HCT116 (cell line): ENCODE results near the gene RNF126. TPM values are rescaled to one million over a fixed set of nuclear protein-coding genes. Genes with fewer than 3 reads are reported as not detected.

Experiments
- ATAC-seq: fragments of 200-7000 bp; cut with Tn5 transposase; 2 replicates; pipeline ENCODE4 v1.9.1; 2020; ENCODE audit warnings: mild to moderate bottlenecking, moderate library complexity
- BruUV-seq: library from RNA; stranded (reverse); fragments of 400-500 nt; replicated peaks from 2 replicates; lab custom pipeline; 2021; lab: Mats Ljungman, UMichigan
- CTCF ChIA-PET: fragments of 300-600 bp; sonication (Branson Sonifier 250); formaldehyde crosslinking; loops from one replicate; lab custom pipeline; 2021; ENCODE audit warnings: antibody characterized with exemption; lab: Charles Lee
- POLR2A ChIA-PET: fragments of 300-600, 350-600 bp; sonication (Branson Sonifier 250); formaldehyde crosslinking; loops from one replicate; lab custom pipeline; 2021; ENCODE audit warnings: antibody characterized with exemption; lab: Charles Lee
- RAD21 ChIA-PET, 2 experiments: fragments of 300-600 bp; sonication (Branson Sonifier 250); formaldehyde crosslinking; loops; one replicate each; lab custom pipeline; 2023; ENCODE audit warnings: low total read pairs in 2 of 2; ENCODE audit not compliant: uncharacterized antibody in 2 of 2, unreplicated experiment in 2 of 2, low non-redundant PET in 1 of 2; lab: Charles Lee
- DNase-seq: peaks from one replicate; pipeline ENCODE4 v3.0.0-alpha.2; 2010; ENCODE audit warnings: low read depth, low spot score
- H2AFZ ChIP-seq: fragments of 200-600 bp; shearing (Covaris generic), sonication (generic); 2 replicates; pipeline ENCODE4 v1.6.1; 2017; ENCODE audit warnings: low read depth, mixed run types, mixed read lengths, antibody characterized with exemption, low read length; ENCODE audit not compliant: poor library complexity, severe bottlenecking
- H3K27ac ChIP-seq: 2 replicates; pipeline ENCODE4 v1.5.1; 2012; ENCODE audit warnings: low read depth, low read length
- H3K27me3 ChIP-seq: fragments of 200-600 bp; sonication (generic); 2 replicates; pipeline ENCODE4 v1.6.1; 2016; ENCODE audit warnings: mixed run types, low read length, mixed read lengths; ENCODE audit not compliant: insufficient read depth
- H3K36me3 ChIP-seq, 2 experiments: fragments of 200-500 bp in 1 of 2; fragments of 200-600 bp in 1 of 2; sonication (Bioruptor generic) in 1 of 2; sonication (generic) in 1 of 2; 2 replicates each; pipeline versions ENCODE4 v1.5.1 to v1.6.1; 2014 to 2016; ENCODE audit warnings: low read length in 2 of 2, inconsistent platforms in 1 of 2, mixed read lengths in 1 of 2, mixed run types in 1 of 2; ENCODE audit not compliant: insufficient read depth in 2 of 2, control insufficient read depth in 1 of 2
- H3K4me1 ChIP-seq, 2 experiments: fragments of 200-600 bp in 1 of 2; sonication (generic) in 1 of 2; 2 replicates each; pipeline versions ENCODE4 v1.5.1 to v1.6.1; 2012 to 2017; ENCODE audit warnings: low read length in 2 of 2, inconsistent platforms in 1 of 2, mild to moderate bottlenecking in 1 of 2, mixed read lengths in 1 of 2, mixed run types in 1 of 2, moderate library complexity in 1 of 2; ENCODE audit not compliant: insufficient read depth in 2 of 2, control insufficient read depth in 1 of 2
- H3K4me2 ChIP-seq: fragments of 200-600 bp; sonication (generic); 2 replicates; pipeline ENCODE4 v1.6.1; 2017; ENCODE audit warnings: mixed run types, low read length, mixed read lengths
- H3K4me3 ChIP-seq, 2 experiments: fragments of 200-600 bp in 1 of 2; sonication (generic) in 1 of 2; replicated peaks in 1 of 2; 2 replicates each; pipeline ENCODE4 v1.5.1; 2011 to 2016; ENCODE audit warnings: low read length in 2 of 2, control low read depth in 1 of 2, low read depth in 1 of 2, mild to moderate bottlenecking in 1 of 2, mixed read lengths in 1 of 2, mixed run types in 1 of 2
- H3K79me2 ChIP-seq: fragments of 200-600 bp; sonication (generic); 2 replicates; pipeline ENCODE4 v1.6.1; 2017; ENCODE audit warnings: mild to moderate bottlenecking, mixed run types, low read length, moderate library complexity, mixed read lengths; ENCODE audit not compliant: insufficient read depth
- H3K9ac ChIP-seq: fragments of 200-600 bp; sonication (generic); 2 replicates; pipeline ENCODE4 v1.6.1; 2016; ENCODE audit warnings: low read length, mixed read lengths
- H3K9me2 ChIP-seq: fragments of 200-600 bp; sonication (generic), shearing (Covaris generic); 2 replicates; pipeline ENCODE4 v1.6.1; 2017; ENCODE audit warnings: mixed run types, mild to moderate bottlenecking, moderate library complexity; ENCODE audit not compliant: insufficient read depth
- H3K9me3 ChIP-seq, 2 experiments: fragments of 200-500 bp in 1 of 2; fragments of 200-600 bp in 1 of 2; sonication (Bioruptor generic) in 1 of 2; sonication (generic) in 1 of 2; 2 replicates each; pipeline ENCODE4 v1.6.1; 2014 to 2017; ENCODE audit warnings: low read length in 2 of 2, mixed read lengths in 2 of 2, inconsistent platforms in 1 of 2, low read depth in 1 of 2, mild to moderate bottlenecking in 1 of 2, mixed run types in 1 of 2, moderate library complexity in 1 of 2; ENCODE audit not compliant: control insufficient read depth in 1 of 2, insufficient read depth in 1 of 2
- H4K20me1 ChIP-seq: fragments of 200-600 bp; sonication (generic), shearing (Covaris generic); 2 replicates; pipeline ENCODE4 v1.6.1; 2017; ENCODE audit warnings: mixed run types, mild to moderate bottlenecking, moderate library complexity; ENCODE audit not compliant: insufficient read depth
- CEBPB ChIP-seq: IDR thresholded peaks from 2 replicates; pipeline ENCODE4 v1.6.1; 2012; ENCODE audit warnings: low read depth
- EGR1 ChIP-seq: IDR thresholded peaks from 2 replicates; pipeline ENCODE4 v1.6.1; 2012; ENCODE audit warnings: low read depth
- REST ChIP-seq: IDR thresholded peaks from 2 replicates; pipeline ENCODE4 v1.6.1; 2012; ENCODE audit warnings: low read depth
- SIN3A ChIP-seq: IDR thresholded peaks from 2 replicates; pipeline ENCODE4 v1.6.1; 2012; ENCODE audit warnings: low read depth
- SRF ChIP-seq: IDR thresholded peaks from 2 replicates; pipeline ENCODE4 v1.6.1; 2012; ENCODE audit warnings: low read depth
- ZFX ChIP-seq: fragments of 450-650 bp; IDR thresholded peaks from 2 replicates; pipeline ENCODE4 v1.6.1; 2017
- intact Hi-C: fragments of 100-400 bp; cut with micrococcal nuclease; formaldehyde crosslinking; loops from 2 replicates; pipeline ENCODE4 v1.10.0; 2022
- total RNA-seq: library from RNA; stranded (reverse); gene quantifications from one replicate; pipeline ENCODE4 v1.2.1, GENCODE V29; 2021; ENCODE audit not compliant: unreplicated experiment

RNF126 gene
- total RNA-seq, 1 experiment from 2014 or later, result 93.8 TPM

GRCh38 chr19:662207-662961 lies 630 bp downstream of the RNF126 start:
- Histone ChIP-seq H3K9me3 (no peaks in the 10 kb centered on the region), H3K4me3 (peak overlapping the region; percentile 64 to 96), H3K36me3 (peaks cover 2 to 14% of the 10 kb centered on the region in 2 experiments; a peak in 2 of 4 replicates), H3K27me3 (no peaks in the 10 kb centered on the region), H3K9ac (peak overlapping the region; percentile 98), H3K79me2 (peaks cover 56% of the 10 kb centered on the region), H3K27ac (peak overlapping the region; percentile 99), H3K4me2 (peak overlapping the region; percentile 99), H4K20me1 (peaks cover 5% of the 10 kb centered on the region; the same call in 1 of the 2 replicates), H3K4me1 (peaks cover 18 to 35% of the 10 kb centered on the region in 2 experiments), H2AFZ (no peak overlapping the region), H3K9me2 (no peaks in the 10 kb centered on the region)
- ChIA-PET CTCF (interaction anchor here (0.6 to 1.6 kb wide), 6 partner anchors 15 to 152 kb away, joined by 3 to 19 read pairs (median 5); no protein-coding TSS in a partner anchor), POLR2A (interaction anchor here (1.2 kb wide), 1 partner anchor 15 kb away, joined by 4 read pairs; no protein-coding TSS in a partner anchor), RAD21 (interaction anchor here (0.6 to 1.0 kb wide), 3 partner anchors 15 to 42 kb away, joined by 3 to 6 read pairs (median 5); no protein-coding TSS in a partner anchor)
- no peak; the same call in 1 of the 2 replicates for TF ChIP-seq SIN3A
- peak; percentile 95 for TF ChIP-seq ZFX
- no peak for TF ChIP-seq REST
- no peak for TF ChIP-seq CEBPB
- no peak for TF ChIP-seq SRF
- TF ChIP-seq EGR1, result no peak
- DNase-seq, result no peak
- ATAC-seq, result 0 out of 2 replicates have a peak, but pooled peaks have one; percentile 1
- no TSS peak for BruUV-seq
- intact Hi-C loops, result loop anchor here (2.0 kb wide), 1 partner anchor 134 kb away; the partner anchor contains the start of gene PTBP1
